Measurements from ENCODE around the gene MEGF8. TPM values are rescaled to one million over a fixed set of nuclear protein-coding genes. Genes with fewer than 3 reads are reported as not detected.

The MEGF8 gene
- total and polyA plus RNA-seq, 12 donors, result 7.2 to 51.9 (median 29.7) TPM

DNA sequence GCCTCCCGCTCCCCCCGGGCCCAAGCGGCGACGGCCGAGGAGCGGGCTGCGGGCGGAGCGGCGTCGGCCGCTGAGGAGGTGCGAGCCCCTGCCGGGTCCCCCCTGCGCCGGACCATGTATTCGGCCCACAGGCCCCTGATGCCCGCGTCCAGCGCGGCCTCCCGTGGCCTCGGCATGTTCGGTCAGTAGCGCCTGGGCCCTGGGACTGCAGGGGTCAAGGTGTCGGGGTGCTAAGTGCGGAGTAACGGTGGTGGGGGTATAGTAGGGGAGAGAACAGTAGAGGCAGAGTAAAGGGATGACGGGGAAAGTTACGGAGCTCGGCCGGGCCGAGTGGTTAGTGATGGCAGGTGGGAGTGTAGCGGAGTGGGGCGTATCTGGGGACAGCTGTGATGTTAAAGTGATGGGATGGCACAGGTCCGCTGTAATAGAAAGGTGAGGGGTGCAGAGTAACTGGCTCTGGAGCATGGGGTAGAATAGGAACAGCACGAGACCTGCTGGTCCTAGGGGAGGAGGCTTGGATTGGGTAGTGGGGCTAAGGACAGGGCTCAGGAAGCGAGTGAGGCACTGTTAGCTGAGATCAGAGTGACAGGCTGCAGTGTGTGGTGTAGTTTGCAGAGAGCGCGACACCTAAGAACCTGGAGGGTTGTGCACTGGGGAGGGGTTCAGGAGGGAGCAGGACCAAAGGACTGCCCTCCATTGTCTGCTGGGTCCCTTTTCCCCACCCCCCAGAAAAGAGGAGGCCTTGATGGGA lies 40.7 kb upstream of the MEGF8 start:
- Histone ChIP-seq H3K36me3 (replicated peaks in 1 of 2) (peaks cover 0 to 30% of the 10 kb centered on the region in 2 donors), H3K4me3 (peak overlapping the region in 2 of 4 donors; percentile 48 to 89), H3K27me3 (no peaks in the 10 kb centered on the region), H3K4me1 (replicated peaks in 1 of 2) (peaks cover 49 to 51% of the 10 kb centered on the region in 2 donors), H3K9me3 (replicated peaks in 1 of 3) (no peaks in the 10 kb centered on the region), H3K27ac (peak overlapping the region; percentile 40 to 100 (median 70))
- 2 to 9% (median 4%) methylated on average over 20 to 41 of the region's 41 CpGs for WGBS, 4 donors
- peak in 4 of 7 donors; percentile 43 to 70 (median 51) for DNase-seq
- intact Hi-C loops (cut with DNase I), result no loop called here
- TF ChIP-seq POLR2A (IDR thresholded peaks at IDR 0.05), result no peak
- TF ChIP-seq, protein P1, sequence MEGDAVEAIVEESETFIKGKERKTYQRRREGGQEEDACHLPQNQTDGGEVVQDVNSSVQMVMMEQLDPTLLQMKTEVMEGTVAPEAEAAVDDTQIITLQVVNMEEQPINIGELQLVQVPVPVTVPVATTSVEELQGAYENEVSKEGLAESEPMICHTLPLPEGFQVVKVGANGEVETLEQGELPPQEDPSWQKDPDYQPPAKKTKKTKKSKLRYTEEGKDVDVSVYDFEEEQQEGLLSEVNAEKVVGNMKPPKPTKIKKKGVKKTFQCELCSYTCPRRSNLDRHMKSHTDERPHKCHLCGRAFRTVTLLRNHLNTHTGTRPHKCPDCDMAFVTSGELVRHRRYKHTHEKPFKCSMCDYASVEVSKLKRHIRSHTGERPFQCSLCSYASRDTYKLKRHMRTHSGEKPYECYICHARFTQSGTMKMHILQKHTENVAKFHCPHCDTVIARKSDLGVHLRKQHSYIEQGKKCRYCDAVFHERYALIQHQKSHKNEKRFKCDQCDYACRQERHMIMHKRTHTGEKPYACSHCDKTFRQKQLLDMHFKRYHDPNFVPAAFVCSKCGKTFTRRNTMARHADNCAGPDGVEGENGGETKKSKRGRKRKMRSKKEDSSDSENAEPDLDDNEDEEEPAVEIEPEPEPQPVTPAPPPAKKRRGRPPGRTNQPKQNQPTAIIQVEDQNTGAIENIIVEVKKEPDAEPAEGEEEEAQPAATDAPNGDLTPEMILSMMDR (IDR thresholded peaks at IDR 0.05), result no peak

DNA sequence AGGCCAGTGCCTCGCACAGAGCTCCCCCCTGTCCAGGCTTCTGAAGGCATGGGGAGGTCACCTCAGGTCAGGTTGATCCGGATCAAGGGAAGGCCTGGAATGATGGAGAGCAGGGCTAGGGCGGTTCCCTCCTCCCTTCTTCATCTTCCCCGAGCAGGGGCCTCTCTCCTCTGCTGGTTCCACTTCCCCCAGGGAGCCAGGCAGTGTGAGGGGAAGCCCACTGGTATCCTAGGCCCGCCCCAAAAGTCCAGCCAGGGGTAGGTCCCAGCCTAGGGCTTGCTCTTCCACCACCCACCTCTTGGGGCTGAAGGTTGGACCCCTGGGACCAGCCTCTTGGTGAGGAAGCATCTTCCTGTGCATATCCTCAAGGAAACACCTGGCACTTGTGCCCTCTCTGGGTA lies 39.9 kb upstream of the MEGF8 start:
- Histone ChIP-seq H3K36me3 (replicated peaks in 1 of 2) (peaks cover 0 to 37% of the 10 kb centered on the region in 2 donors), H3K4me3 (peak overlapping the region in 1 of 4 donors; percentile 14), H3K9me3 (replicated peaks in 1 of 3) (no peaks in the 10 kb centered on the region), H3K27ac (peak overlapping the region; percentile 40 to 100 (median 70)), H3K27me3 (no peaks in the 10 kb centered on the region), H3K4me1 (replicated peaks in 1 of 2) (peaks cover 49 to 51% of the 10 kb centered on the region in 2 donors)
- intact Hi-C loops (cut with DNase I), result no loop called here
- TF ChIP-seq, protein P1 (IDR thresholded peaks at IDR 0.05), result no peak
- no peak for TF ChIP-seq POLR2A (IDR thresholded peaks at IDR 0.05)
- WGBS, 4 donors, result 29 to 38% (median 33%) methylated on average over 5 of the region's 5 CpGs
- peak in 4 of 7 donors; percentile 27 to 65 (median 34) for DNase-seq

DNA sequence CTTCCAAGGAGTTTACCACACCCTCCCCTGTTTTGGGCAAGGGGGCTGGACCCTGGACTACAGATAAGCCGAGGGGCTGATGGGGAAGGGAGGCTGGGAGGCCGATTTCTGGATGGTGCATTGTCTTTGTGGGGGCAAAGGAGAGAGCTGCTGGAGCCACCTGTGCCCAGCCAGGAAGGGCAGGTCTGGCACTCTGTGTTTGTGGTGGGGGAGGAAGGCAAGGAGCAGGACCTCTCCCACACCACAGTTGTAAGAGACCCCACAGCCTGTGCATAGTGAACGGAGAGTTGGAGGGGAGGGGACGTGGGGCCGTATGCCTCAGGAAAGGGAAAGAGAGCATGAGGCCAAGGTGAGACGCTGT lies 39.5 kb upstream of the MEGF8 start:
- H3K9me3 ChIP-seq (replicated peaks in 1 of 3), result no peaks in the 10 kb centered on the region
- peak overlapping the region in 1 of 4 donors; percentile 14 for H3K4me3 ChIP-seq
- no peaks in the 10 kb centered on the region for H3K27me3 ChIP-seq
- H3K27ac ChIP-seq, result peak overlapping the region in 4 of 5 donors; percentile 49 to 100 (median 78)
- no peak for TF ChIP-seq POLR2A (IDR thresholded peaks at IDR 0.05)
- TF ChIP-seq, protein P1 (IDR thresholded peaks at IDR 0.05), result no peak
- intact Hi-C loops (cut with DNase I), result no loop called here
- peaks cover 0 to 42% of the 10 kb centered on the region in 2 donors for H3K36me3 ChIP-seq (replicated peaks in 1 of 2)
- peaks cover 49 to 50% of the 10 kb centered on the region in 2 donors for H3K4me1 ChIP-seq (replicated peaks in 1 of 2)
- peak in 1 of 7 donors; percentile 29 for DNase-seq
- WGBS, 4 donors, result 18 to 30% (median 22%) methylated on average over 6 of the region's 6 CpGs

DNA sequence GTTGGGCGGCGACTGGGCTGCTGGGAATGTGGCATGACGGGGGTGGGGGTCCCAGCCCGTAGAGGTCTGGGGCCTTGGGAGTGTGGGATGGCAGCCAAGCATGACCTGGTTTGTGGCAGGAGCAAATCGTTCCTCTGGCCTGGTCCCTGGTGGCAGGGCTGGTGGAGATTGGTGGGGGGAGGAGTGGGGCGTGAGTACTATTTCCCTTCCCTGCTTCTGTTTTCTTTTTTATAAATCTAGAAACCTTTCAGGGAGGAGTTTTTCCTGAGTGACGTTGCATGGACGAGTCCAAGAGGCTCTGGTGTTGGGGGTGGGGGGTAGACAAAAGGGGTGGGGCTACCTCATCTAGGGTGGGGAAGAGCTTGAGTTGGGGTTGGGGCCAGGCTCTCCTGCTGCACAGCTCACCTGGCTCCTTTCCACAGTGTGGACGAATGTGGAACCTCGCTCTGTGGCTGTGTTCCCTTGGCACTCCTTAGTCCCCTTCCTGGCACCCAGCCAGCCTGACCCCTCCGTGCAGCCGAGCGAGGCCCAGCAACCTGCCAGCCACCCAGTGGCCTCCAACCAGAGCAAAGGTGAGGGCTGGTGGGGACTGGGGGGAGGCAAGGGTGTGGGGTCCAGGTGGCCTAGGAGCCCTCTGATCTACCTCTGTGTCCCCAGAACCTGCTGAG lies 39.0 kb upstream of the MEGF8 start:
- peak overlapping the region in 1 of 4 donors; percentile 14 for H3K4me3 ChIP-seq
- H3K9me3 ChIP-seq (replicated peaks in 1 of 3), result no peaks in the 10 kb centered on the region
- WGBS, 4 donors, result 13 to 19% (median 17%) methylated on average over 10 to 13 of the region's 13 CpGs
- TF ChIP-seq, protein P1 (IDR thresholded peaks at IDR 0.05), result no peak
- TF ChIP-seq POLR2A (IDR thresholded peaks at IDR 0.05), result peak in 1 of 2 donors; percentile 57
- intact Hi-C loops (cut with DNase I), result no loop called here
- H3K4me1 ChIP-seq (replicated peaks in 1 of 2), result peaks cover 44 to 45% of the 10 kb centered on the region in 2 donors
- H3K36me3 ChIP-seq (replicated peaks in 1 of 2), result peaks cover 0 to 47% of the 10 kb centered on the region in 2 donors
- H3K27ac ChIP-seq, result peak overlapping the region in 4 of 5 donors; percentile 49 to 100 (median 78)
- DNase-seq, result peak; percentile 71 to 85 (median 75)
- no peaks in the 10 kb centered on the region for H3K27me3 ChIP-seq
